Adrenal gland (tissue), 19 donors: ENCODE results near the gene IFNGR2. TPM values are rescaled to one million over a fixed set of nuclear protein-coding genes. Genes with fewer than 3 reads are reported as not detected.

Experiments
- DNase-seq, 7 donors: peaks; one replicate each; pipeline ENCODE4 v3.0.0-alpha.2; 2019 to 2020
- H3K27ac ChIP-seq, 5 donors: fragments of 200-600 bp; sonication (generic) in 4 of 5; 1 replicate in 3 of 5; 2 replicates in 2 of 5; pipeline versions ENCODE4 v1.5.1 to v1.8.0; 2016 to 2020; ENCODE audit warnings: mild to moderate bottlenecking in 1 of 5
- H3K27me3 ChIP-seq: fragments of 200-600 bp; 2 replicates; pipeline ENCODE4 v1.8.0; 2021
- H3K36me3 ChIP-seq, 2 donors: fragments of 200-600 bp; replicated peaks in 1 of 2; 1 replicate in 1 of 2; 2 replicates in 1 of 2; pipeline versions ENCODE4 v1.5.1 to v1.8.0; 2018 to 2022
- H3K4me1 ChIP-seq, 2 donors: fragments of 200-600 bp; replicated peaks in 1 of 2; 1 replicate in 1 of 2; 2 replicates in 1 of 2; pipeline versions ENCODE4 v1.5.1 to v1.8.0; 2018 to 2021
- H3K4me3 ChIP-seq, 4 donors: fragments of 200-600 bp; sonication (generic) in 3 of 4; one replicate each; pipeline ENCODE4 v1.5.1; 2016 to 2018
- H3K9me3 ChIP-seq, 3 donors: fragments of 200-600 bp; sonication (generic) in 1 of 3; replicated peaks in 1 of 3; 1 replicate in 2 of 3; 2 replicates in 1 of 3; pipeline versions ENCODE4 v1.5.1 to v1.8.0; 2016 to 2021
- CTCF ChIP-seq, 6 experiments: fragments of 450-650 bp in 4 of 6; fragments of 200-600 bp in 2 of 6; sonication (generic) in 1 of 6; IDR thresholded peaks; 1 replicate in 5 of 6; 2 replicates in 1 of 6; pipeline versions ENCODE4 v1.5.1 to v1.8.0; 2016 to 2021; ENCODE audit warnings: antibody characterized with exemption in 6 of 6, mild to moderate bottlenecking in 2 of 6, moderate library complexity in 1 of 6
- POLR2A ChIP-seq, 2 donors: fragments of 450-650 bp; IDR thresholded peaks; one replicate each; pipeline ENCODE4 v1.6.1; 2017; ENCODE audit warnings: antibody characterized with exemption in 2 of 2, mild to moderate bottlenecking in 2 of 2, moderate library complexity in 1 of 2
- WGBS, 4 donors: extraction: QIAGEN DNeasy Blood & Tissue Kit in 2 of 4; methylation state at CpG; one replicate each; pipeline versions ENCODE4 v1.1.5 to v1.1.7; 2013 to 2017; 5-methylcytosine and 5-hydroxymethylcytosine counted together
- intact Hi-C, 2 donors: fragments of 100-400 bp; cut with DNase I; formaldehyde crosslinking; loops; one replicate each; pipeline versions ENCODE4 v1.14.1 to v1.15.0; 2022 to 2023
- long read RNA-seq, 10 donors: library from polyadenylated mRNA in 3 of 10; unstranded in 2 of 10; stranded (forward) in 1 of 10; transcript quantifications; one replicate each; pipeline ENCODE4 v2.0.0 and lab custom pipeline, GENCODE V29; 2021 to 2026
- polyA plus RNA-seq, 3 donors: library from polyadenylated mRNA; stranded (reverse); fragments of 200-250 nt in 2 of 3; fragments of 350-450 nt in 1 of 3; fragmentation: Illumina TruSeq in 1 of 3; extraction: RNeasy Lipid Tissue Mini Kit (QIAGEN cat#74804) in 1 of 3; gene quantifications; one replicate each; pipeline ENCODE4 v1.2.3, GENCODE V29; 2013 to 2014
- total RNA-seq, 9 donors: library from RNA; depleted of rRNA in 4 of 9; stranded (reverse); fragments of >200 nt in 4 of 9; fragments of 120-200 nt in 1 of 9; fragmentation: NEBNext Ultra II Directional in 1 of 9; extraction: Animal tissue kit (Norgen Biotek cat#: 25700) in 1 of 9; gene quantifications; one replicate each; pipeline versions ENCODE4 v1.1.0 to v1.2.4, GENCODE V29; 2013 to 2023
- donor health status: healthy with polysubstance abuse.
- donor health status: Bipolar disorder and iron deficiency.
- donor health status: DM: yes; HTN: yes; CAD: no.
- donor health status: DM: no; HTN: no; CAD: no.
- donor health status: DM: no; HTN: no; CAD: no.
- donor health status: DM: yes; HTN: yes; CAD: no.

IFNGR2 gene
- 10 to 100 TPM; 44.5 to 75.8 (median 60.8) TPM for total RNA-seq
- polyA plus RNA-seq, result 10 to 100 TPM; 50.3 to 87.4 (median 57.4) TPM
- long read RNA-seq, donor 1, transcript IFNGR2-201 (7 exons, 2,221 nt), result major isoform, 16 of 46 reads
- long read RNA-seq, donor 1, partial matches to known transcripts, result 30 of 46 reads
- long read RNA-seq, donor 1, other reads (novel, unspliced or antisense), result 0 of 46 reads
- long read RNA-seq, donor 2, transcript IFNGR2-201 (7 exons, 2,221 nt), result major isoform, 8 of 9 reads
- long read RNA-seq, donor 2, partial matches to known transcripts, result 0 of 9 reads
- long read RNA-seq, donor 2, other reads (novel, unspliced or antisense), result 0 of 9 reads
- long read RNA-seq, donor 3, transcript IFNGR2-201 (7 exons, 2,221 nt), result major isoform, 15 of 17 reads
- long read RNA-seq, donor 3, partial matches to known transcripts, result 0 of 17 reads
- long read RNA-seq, donor 3, other reads (novel, unspliced or antisense), result 0 of 17 reads
- long read RNA-seq, donor 4, transcript IFNGR2-201 (7 exons, 2,221 nt), result major isoform, 51 of 61 reads
- long read RNA-seq, donor 4, partial matches to known transcripts, result 3 of 61 reads
- long read RNA-seq, donor 4, other reads (novel, unspliced or antisense), result 5 of 61 reads
- long read RNA-seq, donor 5, transcript IFNGR2-202 (8 exons, 1,742 nt), result minor isoform, 5 of 190 reads
- long read RNA-seq, donor 5, transcript IFNGR2-201 (7 exons, 2,221 nt), result major isoform, 170 of 190 reads
- long read RNA-seq, donor 5, partial matches to known transcripts, result 1 of 190 reads
- long read RNA-seq, donor 5, other reads (novel, unspliced or antisense), result 10 of 190 reads
- long read RNA-seq, donor 6, transcript IFNGR2-201 (7 exons, 2,221 nt), result major isoform, 27 of 35 reads
- long read RNA-seq, donor 6, partial matches to known transcripts, result 2 of 35 reads
- long read RNA-seq, donor 6, other reads (novel, unspliced or antisense), result 6 of 35 reads
- long read RNA-seq, donor 7, transcript IFNGR2-201 (7 exons, 2,221 nt), result major isoform, 10 of 11 reads
- long read RNA-seq, donor 7, partial matches to known transcripts, result 0 of 11 reads
- long read RNA-seq, donor 7, other reads (novel, unspliced or antisense), result 0 of 11 reads
- long read RNA-seq, donor 8, transcript IFNGR2-201 (7 exons, 2,221 nt), result major isoform, 24 of 25 reads
- long read RNA-seq, donor 8, partial matches to known transcripts, result 0 of 25 reads
- long read RNA-seq, donor 8, other reads (novel, unspliced or antisense), result 0 of 25 reads
- long read RNA-seq, donor 9, transcript IFNGR2-201 (7 exons, 2,221 nt), result major isoform, 8 of 8 reads
- long read RNA-seq, donor 9, partial matches to known transcripts, result 0 of 8 reads
- long read RNA-seq, donor 9, other reads (novel, unspliced or antisense), result 0 of 8 reads
- long read RNA-seq, donor 10, transcript IFNGR2-201 (7 exons, 2,221 nt), result major isoform, 9 of 40 reads
- long read RNA-seq, donor 10, partial matches to known transcripts, result 30 of 40 reads
- long read RNA-seq, donor 10, other reads (novel, unspliced or antisense), result 0 of 40 reads

- DNase-seq, result peak in 2 of 7 donors; percentile 36 to 48
- H3K9me3 ChIP-seq, result no peaks in the 10 kb centered on the region
- H3K4me3 ChIP-seq, result peak within 1 kb of the TSS; percentile 3 to 97 (median 76)
- no peaks in the 10 kb centered on the region for H3K36me3 ChIP-seq
- peaks cover 6 to 14% of the 10 kb centered on the region in 2 donors for H3K4me1 ChIP-seq
- H3K27ac ChIP-seq, result peak within 1 kb of the TSS; percentile 76 to 99 (median 90)
- intact Hi-C loops, result no loop called here
- H3K27me3 ChIP-seq, result no peaks in the 10 kb centered on the region
- peak in 1 of 2 donors; percentile 46 for TF ChIP-seq POLR2A (IDR thresholded peaks at IDR 0.05)
- TF ChIP-seq CTCF (IDR thresholded peaks at IDR 0.05), result no peak
- WGBS, 4 donors, result 0 to 1% (median 0%) methylated on average over 13 to 84 of the region's 89 CpGs
Measured at GRCh38 chr21:33403128-33403785, at the start of gene IFNGR2. TSS of gene IFNGR2 (plus strand) at chr21:33403413. CDS start at chr21:33403544, 131 bp downstream.

- Histone ChIP-seq H3K4me1 (no peaks in the 10 kb centered on the region), H3K9me3 (no peaks in the 10 kb centered on the region), H3K27me3 (no peaks in the 10 kb centered on the region), H3K27ac (no peak overlapping the region), H3K36me3 (peaks cover 0 to 51% of the 10 kb centered on the region in 2 donors), H3K4me3 (no peak overlapping the region)
- TF ChIP-seq POLR2A (IDR thresholded peaks at IDR 0.05) (no peak), CTCF (IDR thresholded peaks at IDR 0.05) (no peak)
- intact Hi-C loops, result no loop called here
- no peak for DNase-seq
- WGBS, 4 donors, result 76 to 82% (median 78%) methylated on average over 6 of the region's 6 CpGs
Measured at GRCh38 chr21:33355355-33355754, 47.9 kb upstream of the IFNGR2 start.

- Histone ChIP-seq H3K27ac (no peak overlapping the region), H3K4me1 (peaks cover 0 to 5% of the 10 kb centered on the region in 2 donors), H3K9me3 (no peaks in the 10 kb centered on the region), H3K4me3 (no peak overlapping the region), H3K36me3 (peaks cover 0 to 47% of the 10 kb centered on the region in 2 donors), H3K27me3 (no peaks in the 10 kb centered on the region)
- 87 to 93% (median 90%) methylated on average over 11 of the region's 11 CpGs for WGBS, 4 donors
- intact Hi-C loops, result no loop called here
- DNase-seq, result no peak
- TF ChIP-seq CTCF (IDR thresholded peaks at IDR 0.05), result no peak
- no peak for TF ChIP-seq POLR2A (IDR thresholded peaks at IDR 0.05)
Measured at GRCh38 chr21:33355996-33356395, 47.2 kb upstream of the IFNGR2 start.
